Coronary artery (tissue), 2 donors: ENCODE data around the gene FAM193A.
"Not testable (repeated sequence)": the region's sequence is repeated elsewhere in the genome, so short reads cannot be mapped to it uniquely, and the experiment has no call there.

Source experiments
- DNase-seq: peaks from one replicate; pipeline ENCODE4 v3.0.0-alpha.2; 2017; ENCODE audit warnings: low spot score
- H3K27ac ChIP-seq, 2 donors: fragments of 200-600 bp; sonication (generic); one replicate each; pipeline ENCODE4 v1.5.1; 2016 to 2019
- H3K4me3 ChIP-seq: fragments of 200-600 bp; sonication (generic); 2 replicates; pipeline ENCODE4 v1.5.1; 2016; ENCODE audit warnings: mild to moderate bottlenecking, moderate library complexity
- CTCF ChIP-seq: fragments of 200-600 bp; sonication (generic); IDR thresholded peaks from one replicate; pipeline ENCODE4 v1.5.1; 2019; ENCODE audit warnings: antibody characterized with exemption

FAM193A gene

GRCh38 chr4:2729533-2729875 is 193.1 kb downstream of the FAM193A start:
- Histone ChIP-seq H3K27ac (no peak overlapping the region), H3K4me3 (no peak overlapping the region)
- DNase-seq, result no peak
- no peak for TF ChIP-seq CTCF

- no peak overlapping the region for H3K27ac ChIP-seq
- no peak overlapping the region for H3K4me3 ChIP-seq
- DNase-seq, result no peak
- TF ChIP-seq CTCF, result no peak
Observed at GRCh38 chr4:2731907-2732317, 195.5 kb downstream of the FAM193A start.

- no peak for DNase-seq
- H3K4me3 ChIP-seq, result no peak overlapping the region
- H3K27ac ChIP-seq, result no peak overlapping the region
- no peak for TF ChIP-seq CTCF
Observed at GRCh38 chr4:2732526-2732925, 196.1 kb downstream of the FAM193A start.

GRCh38 chr4:2733001-2733843 is 196.8 kb downstream of the FAM193A start:
- no peak overlapping the region for H3K4me3 ChIP-seq
- no peak for TF ChIP-seq CTCF
- H3K27ac ChIP-seq, result no peak overlapping the region
- no peak for DNase-seq

- no peak for TF ChIP-seq CTCF
- Histone ChIP-seq H3K27ac (no peak overlapping the region), H3K4me3 (no peak overlapping the region)
- DNase-seq, result no peak
Observed at GRCh38 chr4:2733844-2734574, 197.6 kb downstream of the FAM193A start.

- no peak for TF ChIP-seq CTCF
- Histone ChIP-seq H3K27ac (no peak overlapping the region), H3K4me3 (no peak overlapping the region)
- DNase-seq, result no peak
Observed at GRCh38 chr4:2734612-2735011, 198.2 kb downstream of the FAM193A start.

- no peak for TF ChIP-seq CTCF
- H3K27ac ChIP-seq, result no peak overlapping the region
- DNase-seq, result no peak
- no peak overlapping the region for H3K4me3 ChIP-seq
Observed at GRCh38 chr4:2735869-2736268, 199.4 kb downstream of the FAM193A start.

- not testable (repeated sequence) for H3K4me3 ChIP-seq, H3K27ac ChIP-seq, DNase-seq
Observed at GRCh38 chr4:2738296-2738695, 201.8 kb downstream of the FAM193A start.
